ENCODE measurements around the gene ZNF174.

Gene ZNF174

GRCh38 chr16:3383045-3383448 lies 18.0 kb upstream of the ZNF174 start:
- no peak overlapping the region for H3K4me3 ChIP-seq
- intact Hi-C loops (cut with DNase I; ENCODE audit: low total_unique reads): no loop called here
- no peak for TF ChIP-seq CTCF (IDR thresholded peaks at IDR 0.05)
- H3K9me3 ChIP-seq: peaks cover 19 to 89% (median 34%) of the 10 kb centered on the region in 3 donors
- peaks cover 73 to 85% (median 80%) of the 10 kb centered on the region in 3 donors for H3K36me3 ChIP-seq
- no peaks in the 10 kb centered on the region for H3K27me3 ChIP-seq
- no peaks in the 10 kb centered on the region for H3K4me1 ChIP-seq
- no peak overlapping the region for H3K27ac ChIP-seq
- DNase-seq: no peak

- intact Hi-C loops (cut with DNase I; ENCODE audit: low total_unique reads): no loop called here
- TF ChIP-seq CTCF (IDR thresholded peaks at IDR 0.05): no peak
- H3K9me3 ChIP-seq: peaks cover 19 to 81% (median 68%) of the 10 kb centered on the region in 3 donors
- H3K4me3 ChIP-seq: no peak overlapping the region
- DNase-seq: no peak
- H3K4me1 ChIP-seq: no peaks in the 10 kb centered on the region
- peaks cover 87 to 93% (median 89%) of the 10 kb centered on the region in 3 donors for H3K36me3 ChIP-seq
- no peaks in the 10 kb centered on the region for H3K27me3 ChIP-seq
- H3K27ac ChIP-seq: no peak overlapping the region
These were observed 12.7 kb upstream of the ZNF174 start for GRCh38 chr16:3388325-3388724.

GRCh38 chr16:3389663-3390338 lies 11.2 kb upstream of the ZNF174 start:
- TF ChIP-seq CTCF (IDR thresholded peaks at IDR 0.05): no peak
- no peak overlapping the region for H3K27ac ChIP-seq
- H3K4me3 ChIP-seq: no peak overlapping the region
- H3K27me3 ChIP-seq: no peaks in the 10 kb centered on the region
- intact Hi-C loops (cut with DNase I; ENCODE audit: low total_unique reads): loop anchor here (10.0 kb wide), 1 partner anchor 85 kb away; the partner anchor contains the start of genes TIGD7 and ZNF75A
- peaks cover 87 to 93% (median 89%) of the 10 kb centered on the region in 3 donors for H3K36me3 ChIP-seq
- H3K9me3 ChIP-seq: peaks cover 8 to 83% (median 66%) of the 10 kb centered on the region in 3 donors
- H3K4me1 ChIP-seq: no peaks in the 10 kb centered on the region
- no peak for DNase-seq

GRCh38 chr16:3400446-3400778 lies 603 bp upstream of the ZNF174 start:
- no peak for TF ChIP-seq CTCF (IDR thresholded peaks at IDR 0.05)
- no peak for DNase-seq
- Histone ChIP-seq H3K27me3 (no peaks in the 10 kb centered on the region), H3K27ac (peak overlapping the region; percentile 90 to 92), H3K4me1 (peaks cover 0 to 35% (median 24%) of the 10 kb centered on the region in 4 donors), H3K9me3 (peaks cover 0 to 35% (median 28%) of the 10 kb centered on the region in 3 donors), H3K4me3 (peak overlapping the region; percentile 90 to 96), H3K36me3 (peaks cover 52 to 56% (median 53%) of the 10 kb centered on the region in 3 donors)
- intact Hi-C loops (cut with DNase I; ENCODE audit: low total_unique reads): no loop called here

- no peak for TF ChIP-seq CTCF (IDR thresholded peaks at IDR 0.05)
- Histone ChIP-seq H3K4me1 (peaks cover 0 to 35% (median 24%) of the 10 kb centered on the region in 4 donors), H3K9me3 (peaks cover 0 to 37% (median 25%) of the 10 kb centered on the region in 3 donors), H3K27ac (peak overlapping the region; percentile 90 to 92), H3K27me3 (no peaks in the 10 kb centered on the region), H3K4me3 (peak overlapping the region; percentile 90 to 96), H3K36me3 (peaks cover 52 to 56% (median 53%) of the 10 kb centered on the region in 3 donors)
- intact Hi-C loops (cut with DNase I; ENCODE audit: low total_unique reads): loop anchor here (1.0 kb wide), 1 partner anchor 56 kb away; no protein-coding TSS in a partner anchor
- no peak for DNase-seq
These were observed 843 bp downstream of the ZNF174 start for GRCh38 chr16:3401719-3402397.
